Muscle of leg (tissue), 11 donors: ENCODE results near the gene PRDM16. TPM values are rescaled to one million over a fixed set of nuclear protein-coding genes. Genes with fewer than 3 reads are reported as not detected.

Source experiments
- DNase-seq: peaks from one replicate; pipeline ENCODE4 v3.0.0; 2013
- H3K27ac ChIP-seq: one replicate; pipeline ENCODE4 v1.5.1; 2013; ENCODE audit warnings: mild to moderate bottlenecking, low read length, control low read depth
- H3K27me3 ChIP-seq: one replicate; pipeline ENCODE4 v1.6.1; 2013; ENCODE audit warnings: low read length; ENCODE audit not compliant: control insufficient read depth, insufficient read depth
- H3K36me3 ChIP-seq: one replicate; pipeline ENCODE4 v1.6.1; 2013; ENCODE audit warnings: low read length; ENCODE audit not compliant: control insufficient read depth, insufficient read depth
- H3K4me1 ChIP-seq: one replicate; pipeline ENCODE4 v1.6.1; 2013; ENCODE audit warnings: low read length; ENCODE audit not compliant: control insufficient read depth, insufficient read depth
- H3K4me3 ChIP-seq: one replicate; pipeline ENCODE4 v1.5.1; 2013; ENCODE audit warnings: low read length, control low read depth
- H3K9me3 ChIP-seq: replicated peaks from 2 replicates; pipeline ENCODE4 v1.6.1; 2013; ENCODE audit warnings: low read depth, low read length; ENCODE audit not compliant: control insufficient read depth
- WGBS: methylation state at CpG from one replicate; pipeline ENCODE4 v1.1.5; 2013; ENCODE audit warnings: missing lambda C conversion rate; ENCODE audit not compliant: insufficient coverage; 5-methylcytosine and 5-hydroxymethylcytosine counted together
- polyA plus RNA-seq, 8 donors: library from polyadenylated mRNA; unstranded; fragments of 120-200 nt; gene quantifications; one replicate each; pipeline versions ENCODE4 v1.2.1 to v1.2.3, GENCODE V29; 2013; ENCODE audit warnings: inconsistent platforms in 1 of 8, low replicate concordance in 1 of 8; ENCODE audit not compliant: insufficient read length in 8 of 8, insufficient read depth in 1 of 8
- total RNA-seq: library from RNA; stranded (reverse); fragments of 120-200 nt; gene quantifications from one replicate; pipeline ENCODE4 v1.2.4, GENCODE V29; 2013

The PRDM16 gene
- total and polyA plus RNA-seq, 9 donors: 0.43 to 1.9 (median 0.95) TPM

- H3K4me3 ChIP-seq: no peak overlapping the region
- H3K4me1 ChIP-seq: peaks cover 13% of the 10 kb centered on the region
- H3K9me3 ChIP-seq: no peaks in the 10 kb centered on the region
- no peaks in the 10 kb centered on the region for H3K36me3 ChIP-seq
- no peak overlapping the region for H3K27ac ChIP-seq
- no peak for DNase-seq
- WGBS: 63% methylated on average over 6 of the region's 7 CpGs
- peaks cover 87% of the 10 kb centered on the region for H3K27me3 ChIP-seq
These were observed 175.9 kb downstream of the PRDM16 start for GRCh38 chr1:3244927-3245315.

GRCh38 chr1:3245344-3245743 is 176.3 kb downstream of the PRDM16 start:
- peaks cover 91% of the 10 kb centered on the region for H3K27me3 ChIP-seq
- H3K36me3 ChIP-seq: no peaks in the 10 kb centered on the region
- H3K27ac ChIP-seq: no peak overlapping the region
- 56% methylated on average over 11 of the region's 12 CpGs for WGBS
- no peaks in the 10 kb centered on the region for H3K9me3 ChIP-seq
- peaks cover 16% of the 10 kb centered on the region for H3K4me1 ChIP-seq
- no peak overlapping the region for H3K4me3 ChIP-seq
- DNase-seq: no peak

- Histone ChIP-seq H3K36me3 (no peaks in the 10 kb centered on the region), H3K4me1 (peaks cover 14% of the 10 kb centered on the region), H3K27me3 (peaks cover 91% of the 10 kb centered on the region), H3K27ac (no peak overlapping the region), H3K4me3 (no peak overlapping the region), H3K9me3 (no peaks in the 10 kb centered on the region)
- DNase-seq: no peak
- WGBS: 50% methylated on average over 11 of the region's 13 CpGs
These were observed 176.8 kb downstream of the PRDM16 start for GRCh38 chr1:3245768-3246167.

- H3K4me3 ChIP-seq: no peak overlapping the region
- WGBS: 83% methylated on average over 16 of the region's 16 CpGs
- peaks cover 9% of the 10 kb centered on the region for H3K4me1 ChIP-seq
- no peaks in the 10 kb centered on the region for H3K9me3 ChIP-seq
- no peak for DNase-seq
- peaks cover 87% of the 10 kb centered on the region for H3K27me3 ChIP-seq
- H3K36me3 ChIP-seq: no peaks in the 10 kb centered on the region
- H3K27ac ChIP-seq: no peak overlapping the region
These were observed 177.2 kb downstream of the PRDM16 start for GRCh38 chr1:3246251-3246650.

GRCh38 chr1:3247521-3248121 is 178.6 kb downstream of the PRDM16 start:
- no peak overlapping the region for H3K4me3 ChIP-seq
- H3K27me3 ChIP-seq: peaks cover 77% of the 10 kb centered on the region
- H3K4me1 ChIP-seq: peaks cover 6% of the 10 kb centered on the region
- WGBS: 5% methylated on average over 54 of the region's 55 CpGs
- H3K27ac ChIP-seq: no peak overlapping the region
- H3K36me3 ChIP-seq: no peaks in the 10 kb centered on the region
- H3K9me3 ChIP-seq: no peaks in the 10 kb centered on the region
- DNase-seq: no peak

GRCh38 chr1:3248155-3249141 is 179.4 kb downstream of the PRDM16 start:
- no peaks in the 10 kb centered on the region for H3K36me3 ChIP-seq
- H3K4me1 ChIP-seq: peaks cover 6% of the 10 kb centered on the region
- DNase-seq: no peak
- 22% methylated on average over 13 of the region's 34 CpGs for WGBS
- H3K27ac ChIP-seq: no peak overlapping the region
- no peaks in the 10 kb centered on the region for H3K9me3 ChIP-seq
- H3K4me3 ChIP-seq: no peak overlapping the region
- H3K27me3 ChIP-seq: peaks cover 71% of the 10 kb centered on the region

GRCh38 chr1:3249231-3249630 is 180.2 kb downstream of the PRDM16 start:
- no peaks in the 10 kb centered on the region for H3K36me3 ChIP-seq
- DNase-seq: no peak
- WGBS: 50% methylated on average over 3 of the region's 9 CpGs
- no peak overlapping the region for H3K4me3 ChIP-seq
- no peaks in the 10 kb centered on the region for H3K9me3 ChIP-seq
- H3K27me3 ChIP-seq: peaks cover 65% of the 10 kb centered on the region
- no peak overlapping the region for H3K27ac ChIP-seq
- H3K4me1 ChIP-seq: peaks cover 6% of the 10 kb centered on the region

- Histone ChIP-seq H3K27me3 (peaks cover 59% of the 10 kb centered on the region), H3K4me1 (peaks cover 6% of the 10 kb centered on the region), H3K4me3 (no peak overlapping the region), H3K27ac (no peak overlapping the region), H3K36me3 (no peaks in the 10 kb centered on the region), H3K9me3 (no peaks in the 10 kb centered on the region)
- no peak for DNase-seq
- WGBS: 36% methylated on average over 16 of the region's 31 CpGs
These were observed 180.9 kb downstream of the PRDM16 start for GRCh38 chr1:3249631-3250501.

GRCh38 chr1:3250624-3251023 is 181.6 kb downstream of the PRDM16 start:
- peaks cover 53% of the 10 kb centered on the region for H3K27me3 ChIP-seq
- no peaks in the 10 kb centered on the region for H3K36me3 ChIP-seq
- no peak for DNase-seq
- 57% methylated on average over 4 of the region's 5 CpGs for WGBS
- H3K27ac ChIP-seq: no peak overlapping the region
- H3K4me1 ChIP-seq: peaks cover 6% of the 10 kb centered on the region
- no peaks in the 10 kb centered on the region for H3K9me3 ChIP-seq
- no peak overlapping the region for H3K4me3 ChIP-seq
